GM23338 (cell line): Measurements from ENCODE around the gene PPP1R3E. TPM values are rescaled to one million over a fixed set of nuclear protein-coding genes. Genes with fewer than 3 reads are reported as not detected.

ENCODE experiments used
- ATAC-seq: fragments of 200-7000 bp; cut with Tn5 transposase; 3 replicates; pipeline ENCODE4 v1.9.1; 2020
- DNase-seq: peaks from one replicate; pipeline ENCODE4 v3.0.0-alpha.2; 2015; ENCODE audit warnings: low spot score
- H2AFZ ChIP-seq: fragments of 200-600 bp; sonication (generic); 2 replicates; pipeline ENCODE4 v1.8.0; 2016; ENCODE audit warnings: antibody characterized with exemption, mild to moderate bottlenecking, moderate library complexity
- H3F3A ChIP-seq: fragments of 200-600 bp; sonication (generic); replicated peaks from 2 replicates; pipeline ENCODE4 v1.8.0; 2017; ENCODE audit warnings: antibody characterized with exemption, mixed run types, low read depth
- H3K27ac ChIP-seq: fragments of 200-600 bp; sonication (generic); 2 replicates; pipeline ENCODE4 v1.6.1; 2016; ENCODE audit warnings: low read depth
- H3K27me3 ChIP-seq: fragments of 200-600 bp; sonication (generic); 2 replicates; pipeline ENCODE4 v1.8.0; 2016; ENCODE audit warnings: mild to moderate bottlenecking, mixed run types, moderate library complexity; ENCODE audit not compliant: insufficient read depth
- H3K36me3 ChIP-seq: fragments of 200-600 bp; sonication (generic); 2 replicates; pipeline ENCODE4 v1.8.0; 2016; ENCODE audit warnings: mild to moderate bottlenecking; ENCODE audit not compliant: insufficient read depth
- H3K4me1 ChIP-seq: fragments of 200-600 bp; sonication (generic); 2 replicates; pipeline ENCODE4 v1.8.0; 2016; ENCODE audit warnings: mild to moderate bottlenecking, moderate library complexity; ENCODE audit not compliant: insufficient read depth
- H3K4me2 ChIP-seq: fragments of 200-600 bp; sonication (generic); 2 replicates; pipeline ENCODE4 v1.7.1; 2017; ENCODE audit warnings: mixed run types
- H3K4me3 ChIP-seq: fragments of 200-600 bp; sonication (generic); 2 replicates; pipeline ENCODE4 v1.6.1; 2016; ENCODE audit warnings: mixed run types
- H3K79me2 ChIP-seq: fragments of 200-600 bp; sonication (generic); replicated peaks from 2 replicates; pipeline ENCODE4 v1.8.0; 2017; ENCODE audit warnings: mild to moderate bottlenecking; ENCODE audit not compliant: insufficient read depth
- H3K9me2 ChIP-seq: fragments of 200-600 bp; sonication (generic); 2 replicates; pipeline ENCODE4 v1.8.0; 2017; ENCODE audit not compliant: insufficient read depth
- H4K20me1 ChIP-seq: fragments of 200-600 bp; sonication (generic); replicated peaks from 2 replicates; pipeline ENCODE4 v1.8.0; 2017; ENCODE audit warnings: mild to moderate bottlenecking; ENCODE audit not compliant: insufficient read depth
- H3K27ac Mint-ChIP-seq: 2 replicates; pipeline ENCODE4 v1.8.0; 2020; ENCODE audit warnings: inconsistent platforms, mild to moderate bottlenecking, moderate library complexity, mixed read lengths
- H3K27me3 Mint-ChIP-seq: 3 replicates; pipeline ENCODE4 v1.8.0; 2022; ENCODE audit warnings: low read depth, mild to moderate bottlenecking, moderate library complexity, mixed read lengths, inconsistent platforms; ENCODE audit not compliant: insufficient read depth, poor library complexity
- H3K36me3 Mint-ChIP-seq: 3 replicates; pipeline ENCODE4 v1.8.0; 2021; ENCODE audit warnings: low read depth, mild to moderate bottlenecking, inconsistent platforms, moderate library complexity, mixed read lengths
- H3K4me1 Mint-ChIP-seq: 3 replicates; pipeline ENCODE4 v1.8.0; 2020; ENCODE audit warnings: mild to moderate bottlenecking, inconsistent platforms, mixed read lengths
- H3K4me3 Mint-ChIP-seq: 3 replicates; pipeline ENCODE4 v1.8.0; 2021; ENCODE audit warnings: moderate library complexity, mild to moderate bottlenecking, inconsistent platforms, mixed read lengths
- H3K9me3 Mint-ChIP-seq: 3 replicates; pipeline ENCODE4 v1.8.0; 2020; ENCODE audit warnings: moderate library complexity, mild to moderate bottlenecking, inconsistent platforms, mixed read lengths
- CREB1 ChIP-seq: fragments of 250-450 bp; sonication (Bioruptor Pico); IDR thresholded peaks from 2 replicates; pipeline ENCODE4 v1.5.0; 2020; ENCODE audit warnings: low read depth, mild to moderate bottlenecking, moderate library complexity
- EZH2 ChIP-seq: fragments of 200-600 bp; sonication (generic); IDR thresholded peaks from one replicate; pipeline ENCODE4 v1.8.0; 2017; ENCODE audit warnings: antibody characterized with exemption, mild to moderate bottlenecking, low read depth; ENCODE audit not compliant: unreplicated experiment
- EZH2phosphoT487 ChIP-seq: fragments of 200-600 bp; sonication (generic); IDR thresholded peaks from one replicate; pipeline ENCODE4 v1.8.1; 2018; ENCODE audit warnings: antibody characterized with exemption; ENCODE audit not compliant: unreplicated experiment
- JUNB ChIP-seq: IDR thresholded peaks from one replicate; pipeline ENCODE4 v1.6.1; 2016; ENCODE audit warnings: antibody characterized with exemption; ENCODE audit not compliant: unreplicated experiment
- NANOG ChIP-seq: IDR thresholded peaks from 2 replicates; pipeline ENCODE4 v1.6.1; 2016; ENCODE audit warnings: antibody characterized with exemption, borderline replicate concordance
- POLR2AphosphoS5 ChIP-seq: IDR thresholded peaks from 2 replicates; pipeline ENCODE4 v1.6.1; 2016; ENCODE audit warnings: antibody characterized with exemption, low read depth
- STAT1 ChIP-seq: IDR thresholded peaks from one replicate; pipeline ENCODE4 v1.6.1; 2016; ENCODE audit warnings: antibody characterized with exemption; ENCODE audit not compliant: unreplicated experiment
- ZNF114 ChIP-seq: fragments of 250-450 bp; sonication (Bioruptor Pico); IDR thresholded peaks from 2 replicates; pipeline ENCODE4 v1.5.0; 2020; ENCODE audit warnings: mild to moderate bottlenecking, moderate library complexity
- ZNF331 ChIP-seq: fragments of 250-450 bp; sonication (Bioruptor Pico); IDR thresholded peaks from 2 replicates; pipeline ENCODE4 v1.5.0; 2020; ENCODE audit warnings: low read depth, mild to moderate bottlenecking, moderate library complexity
- polyA plus RNA-seq: library from polyadenylated mRNA; unstranded; fragments of >200 nt; fragmentation: Nextera tagmentation; extraction: Ambion mirVana; gene quantifications from 2 replicates; pipeline ENCODE4 v1.2.1, GENCODE V29; 2016
- total RNA-seq: library from RNA; depleted of rRNA; stranded (reverse); fragments of >200 nt; shearing (Covaris generic); gene quantifications from 2 replicates; pipeline ENCODE4 v1.2.3, GENCODE V29; 2014
- TF ChIP-seq, protein P1 (sequence below): IDR thresholded peaks from one replicate; pipeline ENCODE4 v1.6.1; 2018; ENCODE audit warnings: antibody characterized with exemption; ENCODE audit not compliant: unreplicated experiment
- TF ChIP-seq, protein P2 (sequence below): fragments of 250-450 bp; sonication (Bioruptor Pico); IDR thresholded peaks from 2 replicates; pipeline ENCODE4 v1.5.0; 2020; ENCODE audit warnings: mild to moderate bottlenecking, moderate library complexity
- TF ChIP-seq, protein P3 (sequence below), 2 experiments: fragments of 200-600 bp in 1 of 2; sonication (generic) in 1 of 2; conservative IDR thresholded peaks; 2 replicates each; pipeline versions ENCODE4 v1.5.1 to v1.6.1; 2016 to 2017; ENCODE audit warnings: antibody characterized with exemption in 2 of 2, low read depth in 2 of 2, mild to moderate bottlenecking in 2 of 2, moderate library complexity in 1 of 2
- TF ChIP-seq, protein P4 (sequence below): IDR thresholded peaks from 2 replicates; pipeline ENCODE4 v1.6.1; 2016; ENCODE audit warnings: antibody characterized with exemption

PPP1R3E gene
- total and polyA plus RNA-seq, 2 experiments from 2014 or later, result 2.3 to 2.5 TPM

DNA sequence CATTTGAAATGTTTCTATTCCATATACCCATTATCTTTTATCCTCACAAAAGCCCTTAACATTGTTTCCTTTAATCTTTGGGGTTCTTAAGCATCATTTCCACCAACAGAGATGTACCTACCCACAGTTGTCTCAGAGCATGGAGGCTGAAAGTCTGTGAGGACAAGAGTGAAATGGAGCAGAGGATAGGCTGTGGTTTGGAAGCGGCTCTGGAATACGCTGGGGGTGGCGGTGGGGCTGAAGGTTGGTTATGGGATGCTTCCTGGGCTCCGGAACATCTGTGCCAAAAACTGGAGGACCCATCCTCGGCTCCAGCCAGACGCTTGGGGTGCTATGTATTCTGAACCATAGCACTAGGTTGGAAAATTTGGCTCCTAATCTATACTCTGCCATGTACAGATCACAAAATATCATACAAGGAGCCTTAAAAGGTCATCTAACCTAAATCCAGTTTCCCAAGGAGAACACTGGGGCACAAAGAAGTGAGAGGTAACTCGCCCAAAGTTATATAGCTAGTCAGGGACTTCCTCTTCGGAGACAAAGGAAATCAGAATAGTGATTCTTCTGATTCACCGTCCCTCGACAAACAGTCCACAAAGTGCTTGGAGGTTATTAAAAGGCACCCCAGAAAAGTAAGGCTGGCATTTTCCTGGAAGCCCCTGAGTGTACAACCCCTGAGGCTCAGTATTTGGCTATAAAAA, 2.5 kb downstream of the PPP1R3E start:
- peak overlapping the region; percentile 88 for H3K4me3 Mint-ChIP-seq
- peaks cover 84% of the 10 kb centered on the region for H3K27me3 ChIP-seq
- H3K9me3 Mint-ChIP-seq, result no peaks in the 10 kb centered on the region; the same call in 2 of the 3 replicates
- H3K27me3 Mint-ChIP-seq, result peaks cover 67% of the 10 kb centered on the region
- peaks cover 8% of the 10 kb centered on the region; the same call in 1 of the 2 replicates for H3F3A ChIP-seq
- peak overlapping the region; percentile 90 for H3K4me2 ChIP-seq
- H3K4me1 ChIP-seq, result peaks cover 10% of the 10 kb centered on the region
- peaks cover 14% of the 10 kb centered on the region for H4K20me1 ChIP-seq
- no peak overlapping the region for H3K27ac ChIP-seq
- no peaks in the 10 kb centered on the region for H3K9me2 ChIP-seq
- ATAC-seq (no peak), DNase-seq (no peak)
- no peak overlapping the region for H2AFZ ChIP-seq
- H3K4me1 Mint-ChIP-seq, result peaks cover 6% of the 10 kb centered on the region
- no peaks in the 10 kb centered on the region for H3K36me3 Mint-ChIP-seq
- H3K4me3 ChIP-seq, result peak overlapping the region; percentile 90
- H3K27ac Mint-ChIP-seq, result no peak overlapping the region
- H3K36me3 ChIP-seq, result no peaks in the 10 kb centered on the region
- TF ChIP-seq CREB1 (no peak), NANOG (no peak), STAT1 (no peak), POLR2AphosphoS5 (no peak), EZH2 (no peak), JUNB (no peak), ZNF114 (CRISPR knock-in tag) (no peak), EZH2phosphoT487 (no peak), ZNF331 (CRISPR knock-in tag) (no peak)
- TF ChIP-seq, protein P1, sequence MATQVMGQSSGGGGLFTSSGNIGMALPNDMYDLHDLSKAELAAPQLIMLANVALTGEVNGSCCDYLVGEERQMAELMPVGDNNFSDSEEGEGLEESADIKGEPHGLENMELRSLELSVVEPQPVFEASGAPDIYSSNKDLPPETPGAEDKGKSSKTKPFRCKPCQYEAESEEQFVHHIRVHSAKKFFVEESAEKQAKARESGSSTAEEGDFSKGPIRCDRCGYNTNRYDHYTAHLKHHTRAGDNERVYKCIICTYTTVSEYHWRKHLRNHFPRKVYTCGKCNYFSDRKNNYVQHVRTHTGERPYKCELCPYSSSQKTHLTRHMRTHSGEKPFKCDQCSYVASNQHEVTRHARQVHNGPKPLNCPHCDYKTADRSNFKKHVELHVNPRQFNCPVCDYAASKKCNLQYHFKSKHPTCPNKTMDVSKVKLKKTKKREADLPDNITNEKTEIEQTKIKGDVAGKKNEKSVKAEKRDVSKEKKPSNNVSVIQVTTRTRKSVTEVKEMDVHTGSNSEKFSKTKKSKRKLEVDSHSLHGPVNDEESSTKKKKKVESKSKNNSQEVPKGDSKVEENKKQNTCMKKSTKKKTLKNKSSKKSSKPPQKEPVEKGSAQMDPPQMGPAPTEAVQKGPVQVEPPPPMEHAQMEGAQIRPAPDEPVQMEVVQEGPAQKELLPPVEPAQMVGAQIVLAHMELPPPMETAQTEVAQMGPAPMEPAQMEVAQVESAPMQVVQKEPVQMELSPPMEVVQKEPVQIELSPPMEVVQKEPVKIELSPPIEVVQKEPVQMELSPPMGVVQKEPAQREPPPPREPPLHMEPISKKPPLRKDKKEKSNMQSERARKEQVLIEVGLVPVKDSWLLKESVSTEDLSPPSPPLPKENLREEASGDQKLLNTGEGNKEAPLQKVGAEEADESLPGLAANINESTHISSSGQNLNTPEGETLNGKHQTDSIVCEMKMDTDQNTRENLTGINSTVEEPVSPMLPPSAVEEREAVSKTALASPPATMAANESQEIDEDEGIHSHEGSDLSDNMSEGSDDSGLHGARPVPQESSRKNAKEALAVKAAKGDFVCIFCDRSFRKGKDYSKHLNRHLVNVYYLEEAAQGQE, result no peak
- TF ChIP-seq, protein P2, sequence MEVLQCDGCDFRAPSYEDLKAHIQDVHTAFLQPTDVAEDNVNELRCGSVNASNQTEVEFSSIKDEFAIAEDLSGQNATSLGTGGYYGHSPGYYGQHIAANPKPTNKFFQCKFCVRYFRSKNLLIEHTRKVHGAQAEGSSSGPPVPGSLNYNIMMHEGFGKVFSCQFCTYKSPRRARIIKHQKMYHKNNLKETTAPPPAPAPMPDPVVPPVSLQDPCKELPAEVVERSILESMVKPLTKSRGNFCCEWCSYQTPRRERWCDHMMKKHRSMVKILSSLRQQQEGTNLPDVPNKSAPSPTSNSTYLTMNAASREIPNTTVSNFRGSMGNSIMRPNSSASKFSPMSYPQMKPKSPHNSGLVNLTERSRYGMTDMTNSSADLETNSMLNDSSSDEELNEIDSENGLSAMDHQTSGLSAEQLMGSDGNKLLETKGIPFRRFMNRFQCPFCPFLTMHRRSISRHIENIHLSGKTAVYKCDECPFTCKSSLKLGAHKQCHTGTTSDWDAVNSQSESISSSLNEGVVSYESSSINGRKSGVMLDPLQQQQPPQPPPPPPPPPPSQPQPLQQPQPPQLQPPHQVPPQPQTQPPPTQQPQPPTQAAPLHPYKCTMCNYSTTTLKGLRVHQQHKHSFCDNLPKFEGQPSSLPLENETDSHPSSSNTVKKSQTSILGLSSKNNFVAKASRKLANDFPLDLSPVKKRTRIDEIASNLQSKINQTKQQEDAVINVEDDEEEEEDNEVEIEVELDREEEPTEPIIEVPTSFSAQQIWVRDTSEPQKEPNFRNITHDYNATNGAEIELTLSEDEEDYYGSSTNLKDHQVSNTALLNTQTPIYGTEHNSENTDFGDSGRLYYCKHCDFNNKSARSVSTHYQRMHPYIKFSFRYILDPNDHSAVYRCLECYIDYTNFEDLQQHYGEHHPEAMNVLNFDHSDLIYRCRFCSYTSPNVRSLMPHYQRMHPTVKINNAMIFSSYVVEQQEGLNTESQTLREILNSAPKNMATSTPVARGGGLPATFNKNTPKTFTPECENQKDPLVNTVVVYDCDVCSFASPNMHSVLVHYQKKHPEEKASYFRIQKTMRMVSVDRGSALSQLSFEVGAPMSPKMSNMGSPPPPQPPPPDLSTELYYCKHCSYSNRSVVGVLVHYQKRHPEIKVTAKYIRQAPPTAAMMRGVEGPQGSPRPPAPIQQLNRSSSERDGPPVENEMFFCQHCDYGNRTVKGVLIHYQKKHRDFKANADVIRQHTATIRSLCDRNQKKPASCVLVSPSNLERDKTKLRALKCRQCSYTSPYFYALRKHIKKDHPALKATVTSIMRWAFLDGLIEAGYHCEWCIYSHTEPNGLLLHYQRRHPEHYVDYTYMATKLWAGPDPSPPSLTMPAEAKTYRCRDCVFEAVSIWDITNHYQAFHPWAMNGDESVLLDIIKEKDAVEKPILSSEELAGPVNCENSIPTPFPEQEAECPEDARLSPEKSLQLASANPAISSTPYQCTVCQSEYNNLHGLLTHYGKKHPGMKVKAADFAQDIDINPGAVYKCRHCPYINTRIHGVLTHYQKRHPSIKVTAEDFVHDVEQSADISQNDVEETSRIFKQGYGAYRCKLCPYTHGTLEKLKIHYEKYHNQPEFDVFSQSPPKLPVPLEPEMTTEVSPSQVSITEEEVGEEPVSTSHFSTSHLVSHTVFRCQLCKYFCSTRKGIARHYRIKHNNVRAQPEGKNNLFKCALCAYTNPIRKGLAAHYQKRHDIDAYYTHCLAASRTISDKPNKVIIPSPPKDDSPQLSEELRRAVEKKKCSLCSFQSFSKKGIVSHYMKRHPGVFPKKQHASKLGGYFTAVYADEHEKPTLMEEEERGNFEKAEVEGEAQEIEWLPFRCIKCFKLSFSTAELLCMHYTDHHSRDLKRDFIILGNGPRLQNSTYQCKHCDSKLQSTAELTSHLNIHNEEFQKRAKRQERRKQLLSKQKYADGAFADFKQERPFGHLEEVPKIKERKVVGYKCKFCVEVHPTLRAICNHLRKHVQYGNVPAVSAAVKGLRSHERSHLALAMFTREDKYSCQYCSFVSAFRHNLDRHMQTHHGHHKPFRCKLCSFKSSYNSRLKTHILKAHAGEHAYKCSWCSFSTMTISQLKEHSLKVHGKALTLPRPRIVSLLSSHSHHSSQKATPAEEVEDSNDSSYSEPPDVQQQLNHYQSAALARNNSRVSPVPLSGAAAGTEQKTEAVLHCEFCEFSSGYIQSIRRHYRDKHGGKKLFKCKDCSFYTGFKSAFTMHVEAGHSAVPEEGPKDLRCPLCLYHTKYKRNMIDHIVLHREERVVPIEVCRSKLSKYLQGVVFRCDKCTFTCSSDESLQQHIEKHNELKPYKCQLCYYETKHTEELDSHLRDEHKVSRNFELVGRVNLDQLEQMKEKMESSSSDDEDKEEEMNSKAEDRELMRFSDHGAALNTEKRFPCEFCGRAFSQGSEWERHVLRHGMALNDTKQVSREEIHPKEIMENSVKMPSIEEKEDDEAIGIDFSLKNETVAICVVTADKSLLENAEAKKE (CRISPR knock-in tag), result no peak
- TF ChIP-seq, protein P3, sequence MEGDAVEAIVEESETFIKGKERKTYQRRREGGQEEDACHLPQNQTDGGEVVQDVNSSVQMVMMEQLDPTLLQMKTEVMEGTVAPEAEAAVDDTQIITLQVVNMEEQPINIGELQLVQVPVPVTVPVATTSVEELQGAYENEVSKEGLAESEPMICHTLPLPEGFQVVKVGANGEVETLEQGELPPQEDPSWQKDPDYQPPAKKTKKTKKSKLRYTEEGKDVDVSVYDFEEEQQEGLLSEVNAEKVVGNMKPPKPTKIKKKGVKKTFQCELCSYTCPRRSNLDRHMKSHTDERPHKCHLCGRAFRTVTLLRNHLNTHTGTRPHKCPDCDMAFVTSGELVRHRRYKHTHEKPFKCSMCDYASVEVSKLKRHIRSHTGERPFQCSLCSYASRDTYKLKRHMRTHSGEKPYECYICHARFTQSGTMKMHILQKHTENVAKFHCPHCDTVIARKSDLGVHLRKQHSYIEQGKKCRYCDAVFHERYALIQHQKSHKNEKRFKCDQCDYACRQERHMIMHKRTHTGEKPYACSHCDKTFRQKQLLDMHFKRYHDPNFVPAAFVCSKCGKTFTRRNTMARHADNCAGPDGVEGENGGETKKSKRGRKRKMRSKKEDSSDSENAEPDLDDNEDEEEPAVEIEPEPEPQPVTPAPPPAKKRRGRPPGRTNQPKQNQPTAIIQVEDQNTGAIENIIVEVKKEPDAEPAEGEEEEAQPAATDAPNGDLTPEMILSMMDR (conservative IDR thresholded peaks at IDR 0.05; ENCODE audit: low read depth in 2 of 2), result no peak
- TF ChIP-seq, protein P4, sequence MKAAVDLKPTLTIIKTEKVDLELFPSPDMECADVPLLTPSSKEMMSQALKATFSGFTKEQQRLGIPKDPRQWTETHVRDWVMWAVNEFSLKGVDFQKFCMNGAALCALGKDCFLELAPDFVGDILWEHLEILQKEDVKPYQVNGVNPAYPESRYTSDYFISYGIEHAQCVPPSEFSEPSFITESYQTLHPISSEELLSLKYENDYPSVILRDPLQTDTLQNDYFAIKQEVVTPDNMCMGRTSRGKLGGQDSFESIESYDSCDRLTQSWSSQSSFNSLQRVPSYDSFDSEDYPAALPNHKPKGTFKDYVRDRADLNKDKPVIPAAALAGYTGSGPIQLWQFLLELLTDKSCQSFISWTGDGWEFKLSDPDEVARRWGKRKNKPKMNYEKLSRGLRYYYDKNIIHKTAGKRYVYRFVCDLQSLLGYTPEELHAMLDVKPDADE, result no peak
- H3K79me2 ChIP-seq, result no peaks in the 10 kb centered on the region
